Measurements from ENCODE around the gene FBN3.

DNA sequence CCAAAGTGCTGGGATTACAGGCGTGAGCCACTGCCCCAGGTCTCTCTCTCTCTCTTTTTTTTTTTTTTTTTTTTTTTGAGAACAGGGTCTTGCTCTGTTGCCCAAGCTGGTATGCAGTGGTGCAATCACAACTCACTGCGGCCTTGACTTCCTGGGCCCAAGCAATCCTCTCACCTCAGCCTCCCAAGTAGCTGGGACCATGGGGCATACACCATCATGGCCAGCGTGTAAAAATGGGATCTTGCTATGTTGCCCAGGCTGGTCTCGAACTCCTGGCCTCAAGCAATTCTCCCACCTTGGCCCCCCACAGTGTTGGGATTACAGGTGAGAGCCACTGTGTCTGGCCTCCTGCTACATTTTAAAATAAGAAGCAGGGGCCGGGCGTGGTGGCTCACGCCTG, 19.1 kb upstream of the FBN3 start:
- TF ChIP-seq, protein P1, sequence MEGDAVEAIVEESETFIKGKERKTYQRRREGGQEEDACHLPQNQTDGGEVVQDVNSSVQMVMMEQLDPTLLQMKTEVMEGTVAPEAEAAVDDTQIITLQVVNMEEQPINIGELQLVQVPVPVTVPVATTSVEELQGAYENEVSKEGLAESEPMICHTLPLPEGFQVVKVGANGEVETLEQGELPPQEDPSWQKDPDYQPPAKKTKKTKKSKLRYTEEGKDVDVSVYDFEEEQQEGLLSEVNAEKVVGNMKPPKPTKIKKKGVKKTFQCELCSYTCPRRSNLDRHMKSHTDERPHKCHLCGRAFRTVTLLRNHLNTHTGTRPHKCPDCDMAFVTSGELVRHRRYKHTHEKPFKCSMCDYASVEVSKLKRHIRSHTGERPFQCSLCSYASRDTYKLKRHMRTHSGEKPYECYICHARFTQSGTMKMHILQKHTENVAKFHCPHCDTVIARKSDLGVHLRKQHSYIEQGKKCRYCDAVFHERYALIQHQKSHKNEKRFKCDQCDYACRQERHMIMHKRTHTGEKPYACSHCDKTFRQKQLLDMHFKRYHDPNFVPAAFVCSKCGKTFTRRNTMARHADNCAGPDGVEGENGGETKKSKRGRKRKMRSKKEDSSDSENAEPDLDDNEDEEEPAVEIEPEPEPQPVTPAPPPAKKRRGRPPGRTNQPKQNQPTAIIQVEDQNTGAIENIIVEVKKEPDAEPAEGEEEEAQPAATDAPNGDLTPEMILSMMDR (optimal IDR thresholded peaks at IDR 0.05 in 1 of 3, IDR thresholded peaks at IDR 0.05 in 1 of 3, conservative IDR thresholded peaks at IDR 0.05 in 1 of 3; ENCODE audit: extremely low read depth in 1 of 3, insufficient read depth in 2 of 3, low read length in 3 of 3), result no peak
- no peak for TF ChIP-seq EZH2 (IDR thresholded peaks at IDR 0.05; ENCODE audit: low read length)

Measured in keratinocyte (primary cell).